Spleen (tissue), 7 donors: ENCODE results near the gene INPP4A.

ENCODE experiments used
- POLR2A ChIP-seq, 3 donors: fragments of 450-650 bp; IDR thresholded peaks; one replicate each; pipeline ENCODE4 v1.5.1; 2017; ENCODE audit warnings: antibody characterized with exemption in 3 of 3, mild to moderate bottlenecking in 1 of 3
- TF ChIP-seq, protein P1 (sequence below), 11 experiments: fragments of 200-600 bp in 7 of 11; fragments of 450-650 bp in 4 of 11; sonication (generic) in 4 of 11; IDR thresholded peaks in 8 of 11; conservative IDR thresholded peaks in 3 of 11; 1 replicate in 7 of 11; 2 replicates in 4 of 11; pipeline versions ENCODE4 v1.4.0 to v1.8.0; 2016 to 2021; ENCODE audit warnings: antibody characterized with exemption in 11 of 11, inconsistent platforms in 4 of 11, mild to moderate bottlenecking in 1 of 11
- donor health status: DM: no; HTN: no; CAD: no; lungs with moderate emphysema.
- donor health status: DM: no; HTN: no; CAD: no.
- donor health status: DM: no; HTN: no; CAD: no.

DNA sequence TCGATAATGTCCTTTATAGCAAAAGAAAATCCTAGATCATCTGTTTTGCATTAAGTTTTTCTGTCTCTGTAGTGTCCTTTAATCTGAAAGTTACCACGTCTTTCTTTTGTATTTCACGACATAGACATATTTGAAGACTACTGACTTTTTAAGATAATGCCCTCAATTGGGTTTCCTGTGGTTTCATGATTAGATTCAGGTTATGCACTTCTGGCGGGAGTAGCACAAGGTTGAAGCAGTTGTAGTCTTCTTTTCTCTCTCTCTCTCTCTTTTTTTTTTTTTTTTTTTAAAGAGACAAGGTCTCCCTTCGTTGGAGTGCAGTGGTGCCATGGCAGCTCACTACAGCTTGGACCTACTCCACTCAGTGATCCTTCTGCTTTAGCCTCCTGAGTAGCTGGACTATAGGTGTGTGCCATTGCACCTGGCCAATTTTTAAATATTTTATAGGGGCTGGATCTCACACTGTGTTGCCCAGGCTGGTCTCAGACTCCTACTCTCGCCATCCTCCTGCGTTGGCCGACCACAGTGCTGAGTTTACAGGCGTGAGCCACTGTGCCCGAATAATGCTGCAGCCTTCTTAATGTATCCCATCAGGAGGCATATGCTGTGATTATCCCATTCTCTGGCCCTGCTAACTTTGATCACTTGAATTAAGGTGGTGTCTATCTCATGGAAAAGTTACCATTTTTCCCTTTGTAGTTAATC is 3.9 kb downstream of the INPP4A start:
- TF ChIP-seq, protein P1, sequence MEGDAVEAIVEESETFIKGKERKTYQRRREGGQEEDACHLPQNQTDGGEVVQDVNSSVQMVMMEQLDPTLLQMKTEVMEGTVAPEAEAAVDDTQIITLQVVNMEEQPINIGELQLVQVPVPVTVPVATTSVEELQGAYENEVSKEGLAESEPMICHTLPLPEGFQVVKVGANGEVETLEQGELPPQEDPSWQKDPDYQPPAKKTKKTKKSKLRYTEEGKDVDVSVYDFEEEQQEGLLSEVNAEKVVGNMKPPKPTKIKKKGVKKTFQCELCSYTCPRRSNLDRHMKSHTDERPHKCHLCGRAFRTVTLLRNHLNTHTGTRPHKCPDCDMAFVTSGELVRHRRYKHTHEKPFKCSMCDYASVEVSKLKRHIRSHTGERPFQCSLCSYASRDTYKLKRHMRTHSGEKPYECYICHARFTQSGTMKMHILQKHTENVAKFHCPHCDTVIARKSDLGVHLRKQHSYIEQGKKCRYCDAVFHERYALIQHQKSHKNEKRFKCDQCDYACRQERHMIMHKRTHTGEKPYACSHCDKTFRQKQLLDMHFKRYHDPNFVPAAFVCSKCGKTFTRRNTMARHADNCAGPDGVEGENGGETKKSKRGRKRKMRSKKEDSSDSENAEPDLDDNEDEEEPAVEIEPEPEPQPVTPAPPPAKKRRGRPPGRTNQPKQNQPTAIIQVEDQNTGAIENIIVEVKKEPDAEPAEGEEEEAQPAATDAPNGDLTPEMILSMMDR (IDR thresholded peaks at IDR 0.05 in 8 of 11, conservative IDR thresholded peaks at IDR 0.05 in 3 of 11) = no peak
- TF ChIP-seq POLR2A (IDR thresholded peaks at IDR 0.05) = no peak
